GM19193 (cell line): ENCODE results near the gene L3MBTL4.

Experiments
- POLR2A ChIP-seq: IDR thresholded peaks from 4 replicates; pipeline ENCODE4 v1.6.1; 2011; ENCODE audit not compliant: insufficient read depth, insufficient read length; ENCODE audit errors: extremely low read depth

L3MBTL4 gene

GRCh38 chr18:6010284-6010683 lies 404.4 kb downstream of the L3MBTL4 start:
- no peak for TF ChIP-seq POLR2A

- TF ChIP-seq POLR2A, result no peak
Observed at GRCh38 chr18:6009756-6010155, 405.0 kb downstream of the L3MBTL4 start.

GRCh38 chr18:6004683-6005082 lies 410.0 kb downstream of the L3MBTL4 start:
- no peak for TF ChIP-seq POLR2A

DNA sequence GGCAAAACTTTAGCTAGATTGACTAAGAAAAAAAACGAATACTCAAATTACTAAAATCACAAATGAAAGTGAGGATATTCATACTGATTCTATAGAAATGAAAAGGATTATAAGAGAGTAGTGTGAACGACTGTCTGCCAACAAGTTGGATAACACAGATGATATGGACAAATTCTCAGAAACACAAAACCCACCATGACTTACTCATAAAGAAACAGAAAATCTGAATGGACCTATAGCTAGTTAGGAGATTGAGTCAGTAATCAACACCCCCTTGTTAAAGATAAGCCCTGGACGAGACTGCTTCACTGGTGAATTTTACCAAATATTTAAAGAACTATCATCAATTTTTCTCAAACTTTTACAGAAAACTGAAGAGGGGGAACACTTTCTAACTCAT lies 410.6 kb downstream of the L3MBTL4 start:
- no peak for TF ChIP-seq POLR2A

- TF ChIP-seq POLR2A, result no peak
Observed at GRCh38 chr18:6001867-6002266, 412.8 kb downstream of the L3MBTL4 start.

DNA sequence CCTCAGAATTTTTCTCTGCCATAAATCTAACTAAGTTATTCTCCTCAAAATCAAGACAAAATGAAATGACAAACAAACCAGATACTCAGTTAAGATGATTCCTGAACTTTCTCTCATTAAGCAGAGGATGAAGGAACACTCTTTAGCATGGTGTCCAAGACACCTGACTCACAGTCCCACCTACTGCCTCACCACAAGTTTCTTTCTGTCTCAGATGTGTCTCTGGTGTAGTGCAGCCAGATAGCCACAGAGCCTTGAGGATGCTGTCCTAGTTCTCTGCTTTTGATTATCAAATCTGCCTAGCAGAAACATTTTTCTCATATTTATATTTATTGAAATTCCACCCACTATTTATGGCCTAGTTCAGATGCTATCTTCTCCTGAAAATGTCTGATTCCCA lies 415.8 kb downstream of the L3MBTL4 start:
- TF ChIP-seq POLR2A, result no peak

DNA sequence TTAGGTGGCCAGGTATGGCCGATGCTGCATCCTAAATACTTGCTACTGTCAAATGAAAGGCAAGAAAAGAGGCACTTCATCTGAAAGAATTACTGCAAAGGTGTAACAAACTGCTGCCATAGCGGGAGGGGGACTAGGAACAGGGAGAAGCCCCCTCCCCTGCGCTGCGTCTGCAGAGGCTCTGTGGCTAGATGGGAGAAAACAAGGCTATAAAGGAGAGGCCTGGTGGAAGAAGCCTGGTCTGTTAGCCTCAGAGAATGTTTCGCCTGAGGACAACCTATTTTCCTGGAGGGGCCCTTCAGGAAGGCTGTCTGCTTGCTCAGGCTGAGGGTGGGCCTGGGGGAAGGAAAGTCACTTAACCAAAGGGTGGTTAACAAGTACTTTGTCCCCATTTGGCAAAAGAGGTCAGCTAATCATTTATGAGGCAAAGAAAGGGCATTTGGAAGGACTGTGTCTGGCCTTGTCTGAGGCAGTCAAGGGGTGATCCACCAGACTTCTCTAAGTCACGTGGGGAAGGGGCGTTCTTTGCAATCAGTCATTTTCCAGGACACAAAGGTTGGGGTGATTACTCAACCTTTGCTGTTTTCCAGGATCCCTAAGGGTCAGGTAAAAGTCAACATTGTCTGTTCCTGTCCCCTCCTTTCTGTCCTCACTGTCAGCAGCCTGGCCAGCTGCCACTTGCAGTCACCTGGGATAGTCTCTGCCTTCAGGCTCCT lies 416.4 kb downstream of the L3MBTL4 start:
- no peak for TF ChIP-seq POLR2A

DNA sequence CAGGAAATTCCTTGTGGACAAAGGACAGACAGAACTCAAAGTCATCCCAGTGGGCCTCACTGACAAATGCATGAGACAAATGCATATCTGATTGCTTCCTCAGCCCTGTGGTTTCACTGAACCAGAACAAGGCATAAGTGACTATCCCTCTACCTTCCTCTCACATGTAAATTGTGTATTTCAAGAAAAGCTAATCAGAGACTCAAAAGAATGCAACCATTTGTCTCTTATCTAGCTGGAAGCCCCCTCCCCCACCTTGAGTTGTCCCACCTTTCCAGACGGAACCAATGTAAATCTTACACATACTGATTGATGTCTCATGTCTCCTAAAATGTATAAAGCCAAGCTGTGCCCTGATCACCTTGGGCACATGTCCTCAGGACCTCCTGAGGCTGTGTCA lies 417.4 kb downstream of the L3MBTL4 start:
- TF ChIP-seq POLR2A, result no peak

- no peak for TF ChIP-seq POLR2A
Observed at GRCh38 chr18:5995626-5996025, 419.1 kb downstream of the L3MBTL4 start.

GRCh38 chr18:5993938-5994337 lies 420.8 kb downstream of the L3MBTL4 start:
- TF ChIP-seq POLR2A, result no peak

DNA sequence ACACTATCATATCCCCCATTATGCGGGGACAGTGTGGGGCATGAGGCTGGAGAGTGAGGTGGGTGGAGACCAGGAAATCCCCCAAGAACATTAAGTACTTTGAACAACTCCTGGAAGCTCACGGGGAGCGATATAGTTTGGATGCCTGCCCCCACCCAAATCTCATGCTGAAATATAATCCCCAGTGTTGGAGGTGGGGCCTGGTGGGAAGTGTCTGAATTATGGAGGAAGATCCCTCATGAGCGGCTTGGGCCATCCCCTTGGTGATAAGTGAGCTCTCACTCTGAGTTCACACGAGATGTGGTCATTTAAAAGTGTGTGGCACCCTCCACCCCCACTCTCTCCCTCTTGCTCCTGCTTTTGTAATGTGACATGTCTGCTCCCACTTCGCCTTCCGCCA lies 422.3 kb downstream of the L3MBTL4 start:
- no peak for TF ChIP-seq POLR2A

GRCh38 chr18:5987249-5987648 lies 427.5 kb downstream of the L3MBTL4 start:
- no peak for TF ChIP-seq POLR2A

- no peak for TF ChIP-seq POLR2A
Observed at GRCh38 chr18:5986257-5986931, 428.3 kb downstream of the L3MBTL4 start.

- no peak for TF ChIP-seq POLR2A
Observed at GRCh38 chr18:5984245-5984644, 430.5 kb downstream of the L3MBTL4 start.

GRCh38 chr18:5983488-5983887 lies 431.2 kb downstream of the L3MBTL4 start:
- no peak for TF ChIP-seq POLR2A

- no peak for TF ChIP-seq POLR2A
Observed at GRCh38 chr18:5982332-5982731, 432.4 kb downstream of the L3MBTL4 start.
